ENCODE data around the gene FOXA1.
A peak's percentile ranks its signal among the peaks of the same experiment; 100 is the strongest.

Gene FOXA1

GRCh38 chr14:37598747-37599506 lies 3.9 kb upstream of the FOXA1 start:
- no peak overlapping the region for H3K4me3 ChIP-seq (ENCODE audit: low read depth, low read length)
- TF ChIP-seq CTCF (IDR thresholded peaks at IDR 0.05; ENCODE audit: low read depth, low read length): no peak
- in situ Hi-C loops (cut with HindIII; ENCODE audit: low sequenced_read_pairs): no loop called here

GRCh38 chr14:37597914-37598746 lies 3.1 kb upstream of the FOXA1 start:
- no peak overlapping the region for H3K4me3 ChIP-seq (ENCODE audit: low read depth, low read length)
- in situ Hi-C loops (cut with HindIII; ENCODE audit: low sequenced_read_pairs): no loop called here
- no peak for TF ChIP-seq CTCF (IDR thresholded peaks at IDR 0.05; ENCODE audit: low read depth, low read length)
- DNase-seq (ENCODE audit: low read depth, low spot score): no peak

More at GRCh38 chr14:37598747-37599506, 3.9 kb upstream of the FOXA1 start:
- DNase-seq (ENCODE audit: low read depth, low spot score): no peak

GRCh38 chr14:37597538-37597913 lies 2.5 kb upstream of the FOXA1 start:
- TF ChIP-seq CTCF (IDR thresholded peaks at IDR 0.05; ENCODE audit: low read depth, low read length): peak; percentile 59
- H3K4me3 ChIP-seq (ENCODE audit: low read depth, low read length): no peak overlapping the region
- no peak for DNase-seq (ENCODE audit: low read depth, low spot score)
- in situ Hi-C loops (cut with HindIII; ENCODE audit: low sequenced_read_pairs): no loop called here

- no peak overlapping the region for H3K4me3 ChIP-seq (ENCODE audit: low read depth, low read length)
- in situ Hi-C loops (cut with HindIII; ENCODE audit: low sequenced_read_pairs): no loop called here
- no peak for DNase-seq (ENCODE audit: low read depth, low spot score)
- TF ChIP-seq CTCF (IDR thresholded peaks at IDR 0.05; ENCODE audit: low read depth, low read length): no peak
These were observed 1.9 kb upstream of the FOXA1 start for GRCh38 chr14:37596790-37597472.

GRCh38 chr14:37595809-37596621 lies 966 bp upstream of the FOXA1 start:
- TF ChIP-seq CTCF (IDR thresholded peaks at IDR 0.05; ENCODE audit: low read depth, low read length): no peak
- H3K4me3 ChIP-seq (ENCODE audit: low read depth, low read length): peak overlapping the region; percentile 27
- no peak for DNase-seq (ENCODE audit: low read depth, low spot score)
- in situ Hi-C loops (cut with HindIII; ENCODE audit: low sequenced_read_pairs): no loop called here

Data from astrocyte of the spinal cord (primary cell).